ENCODE data around the gene TBL1X. TPM values are rescaled to one million over a fixed set of nuclear protein-coding genes. Genes with fewer than 3 reads are reported as not detected.

The TBL1X gene
- total RNA-seq, 1 experiment from 2014 or later: 13.9 TPM

DNA sequence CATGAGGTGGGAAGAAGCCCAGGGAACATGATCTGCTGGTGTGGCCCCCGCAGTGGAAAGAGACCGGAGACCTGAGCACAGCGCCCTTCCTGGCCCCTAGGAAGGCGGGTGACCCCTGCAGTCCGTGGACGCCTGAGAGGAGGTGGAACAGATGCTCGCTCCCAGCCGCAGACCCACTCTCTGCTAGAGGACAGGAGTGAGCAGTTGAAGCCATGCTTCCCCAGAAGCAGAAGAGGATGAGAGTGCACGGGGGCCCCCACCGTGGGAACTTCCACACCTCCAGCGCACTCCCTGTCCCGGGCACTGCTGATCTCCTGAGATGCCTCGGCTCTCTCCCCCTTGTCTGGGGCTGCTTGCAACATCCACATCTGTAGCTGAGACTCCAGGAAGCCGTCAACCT, 238.5 kb downstream of the TBL1X start:
- DNase-seq (ENCODE audit: low read depth): no peak

GRCh38 chrX:9704876-9705465, 240.1 kb downstream of the TBL1X start:
- no peak for DNase-seq (ENCODE audit: low read depth)

DNA sequence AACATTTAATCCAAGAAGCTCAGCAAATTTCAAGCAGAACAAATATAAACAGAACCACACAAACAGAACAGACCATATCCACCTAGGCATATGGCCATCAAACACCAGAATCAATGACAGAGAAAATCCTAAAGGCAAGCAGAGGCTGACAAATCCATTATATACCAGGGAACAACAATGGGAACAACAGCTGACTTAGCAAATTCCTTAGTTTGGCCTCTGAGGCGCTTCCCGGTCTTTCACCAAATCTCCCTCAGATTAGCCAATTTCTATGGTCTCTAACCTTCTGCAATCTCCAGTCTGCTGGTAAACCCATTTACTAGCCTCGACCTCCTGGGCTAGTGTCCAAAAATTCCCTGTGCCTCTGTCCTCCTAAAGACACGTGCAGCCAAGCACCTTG, 241.6 kb downstream of the TBL1X start:
- no peak for DNase-seq (ENCODE audit: low read depth)

GRCh38 chrX:9707306-9708033, 242.6 kb downstream of the TBL1X start:
- peak; percentile 37 for DNase-seq (ENCODE audit: low read depth)

- DNase-seq (ENCODE audit: low read depth): no peak
These were observed 243.2 kb downstream of the TBL1X start for GRCh38 chrX:9708086-9708485.

- DNase-seq (ENCODE audit: low read depth): peak; percentile 47
These were observed 244.2 kb downstream of the TBL1X start for GRCh38 chrX:9708923-9709553.

- no peak for DNase-seq (ENCODE audit: low read depth)
These were observed 245.5 kb downstream of the TBL1X start for GRCh38 chrX:9710332-9710731.

DNA sequence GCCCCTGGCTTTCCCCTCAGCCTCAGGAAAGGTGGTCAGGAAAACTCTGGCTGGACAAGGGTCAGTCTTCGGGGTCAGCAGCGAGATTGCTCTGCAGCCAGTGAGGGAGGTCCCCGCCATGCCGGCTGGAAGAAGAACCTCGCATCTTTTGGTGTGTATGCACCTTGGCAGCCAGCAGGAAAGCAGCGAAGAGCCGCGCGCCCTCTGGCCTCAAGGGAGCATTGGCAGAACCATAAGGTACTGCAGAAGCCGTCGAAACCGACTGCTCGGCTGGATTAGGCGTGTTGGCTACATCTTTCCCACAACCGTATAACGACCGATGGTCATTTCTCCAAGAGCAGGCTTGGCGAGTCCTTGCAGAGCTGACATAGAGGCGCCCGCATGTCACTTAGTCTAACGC, 252.5 kb downstream of the TBL1X start:
- no peak for DNase-seq (ENCODE audit: low read depth)

DNA sequence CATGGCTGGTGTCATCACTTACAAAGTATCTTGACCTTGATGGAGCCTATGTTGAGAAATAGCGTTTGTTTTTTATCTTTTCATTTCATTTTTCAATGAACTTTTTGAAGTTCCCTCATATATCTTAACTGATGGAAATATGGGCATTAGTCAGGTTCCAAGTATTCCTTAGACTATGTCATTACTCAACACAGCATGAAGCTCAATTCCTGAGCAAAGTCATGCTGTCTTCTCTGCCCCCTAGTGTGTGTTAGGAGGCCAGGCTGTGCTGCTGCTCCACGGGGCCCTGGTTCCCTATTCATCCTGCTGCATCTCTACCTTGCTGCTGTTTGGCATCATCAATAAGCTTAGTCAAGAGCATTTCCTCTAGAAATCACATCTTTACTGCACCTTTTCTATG, 259.9 kb downstream of the TBL1X start:
- DNase-seq (ENCODE audit: low read depth): no peak

GRCh38 chrX:9728261-9728660, 263.4 kb downstream of the TBL1X start:
- DNase-seq (ENCODE audit: low read depth): no peak

- DNase-seq (ENCODE audit: low read depth): no peak
These were observed 264.5 kb downstream of the TBL1X start for GRCh38 chrX:9729171-9729885.

GRCh38 chrX:9730078-9730477, 265.2 kb downstream of the TBL1X start:
- no peak for DNase-seq (ENCODE audit: low read depth)

DNA sequence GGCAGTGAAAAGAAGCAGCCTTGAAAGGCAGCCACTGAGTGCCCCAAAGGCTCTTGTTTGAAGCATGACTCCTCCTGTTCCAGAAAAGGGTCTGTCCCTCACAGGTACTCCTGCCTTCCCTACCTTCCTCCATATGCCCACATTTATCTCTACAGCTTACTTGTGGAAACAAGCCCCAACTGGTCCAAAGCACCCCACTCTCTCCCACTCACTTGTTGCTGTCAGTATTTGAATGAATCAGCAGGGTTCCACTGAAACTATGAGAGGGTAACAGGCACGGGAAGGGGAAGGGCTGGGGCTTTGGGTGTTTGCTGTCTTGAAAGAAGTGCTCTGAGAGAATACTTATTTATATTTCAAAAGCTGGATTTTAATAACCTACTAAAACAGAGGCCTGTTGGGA, 265.9 kb downstream of the TBL1X start:
- DNase-seq (ENCODE audit: low read depth): no peak

- DNase-seq (ENCODE audit: low read depth): no peak
These were observed 272.5 kb downstream of the TBL1X start for GRCh38 chrX:9737363-9737762.

GRCh38 chrX:9738151-9738550, 273.3 kb downstream of the TBL1X start:
- DNase-seq (ENCODE audit: low read depth): no peak

DNA sequence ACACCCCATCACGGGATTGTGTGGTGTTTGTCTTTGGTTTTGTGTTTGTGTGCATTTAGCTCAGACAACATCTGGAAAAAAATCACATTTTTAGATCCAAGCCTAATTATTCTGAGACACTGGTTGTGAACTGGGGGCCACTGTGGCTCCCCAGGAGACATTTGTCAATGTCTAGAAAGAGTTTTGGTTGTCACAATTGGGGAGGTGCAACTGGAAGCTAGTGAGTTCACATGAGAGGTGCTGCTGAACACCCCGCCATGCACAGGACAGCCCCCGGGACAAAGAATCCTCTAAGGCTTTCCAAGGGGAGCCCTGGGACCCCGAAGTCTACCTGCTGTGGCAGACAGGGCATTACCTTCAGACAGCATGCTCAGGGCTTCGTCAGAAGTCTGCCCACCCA, 274.3 kb downstream of the TBL1X start:
- no peak for DNase-seq (ENCODE audit: low read depth)

DNA sequence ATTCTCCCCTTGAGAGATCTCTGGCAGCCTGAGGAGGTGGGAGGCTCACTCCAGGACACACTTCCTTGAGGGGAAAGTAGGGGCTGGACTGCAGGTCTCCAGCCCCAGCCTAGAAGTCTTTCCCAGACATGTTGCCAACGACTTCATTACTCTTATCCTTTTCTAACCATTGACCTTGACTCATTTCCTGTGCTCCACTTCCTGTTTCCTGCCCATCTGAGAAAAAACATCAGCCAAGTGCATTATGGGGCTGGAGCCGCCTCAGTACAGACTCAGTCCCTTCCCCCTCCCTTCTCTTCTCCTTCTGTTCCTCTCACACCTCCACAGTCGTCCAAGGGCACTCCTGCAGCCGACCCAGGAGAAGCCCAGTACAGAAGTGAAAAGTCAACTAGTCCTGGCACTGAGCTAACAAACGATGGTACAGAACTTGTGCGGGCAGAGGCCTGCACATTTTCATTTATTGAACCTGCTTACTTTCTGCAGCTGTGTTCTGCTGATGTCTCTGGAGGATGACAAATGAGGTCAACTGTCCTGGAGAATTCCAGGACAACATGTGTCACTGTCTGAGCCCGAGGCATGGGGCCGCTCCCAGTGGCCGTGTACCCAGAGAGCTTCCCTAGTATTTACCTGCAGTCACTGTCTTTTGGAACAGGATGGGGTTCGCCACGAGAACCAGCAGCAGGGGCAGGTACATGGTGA, 280.7 kb downstream of the TBL1X start:
- DNase-seq (ENCODE audit: low read depth): peak; percentile 26

DNA sequence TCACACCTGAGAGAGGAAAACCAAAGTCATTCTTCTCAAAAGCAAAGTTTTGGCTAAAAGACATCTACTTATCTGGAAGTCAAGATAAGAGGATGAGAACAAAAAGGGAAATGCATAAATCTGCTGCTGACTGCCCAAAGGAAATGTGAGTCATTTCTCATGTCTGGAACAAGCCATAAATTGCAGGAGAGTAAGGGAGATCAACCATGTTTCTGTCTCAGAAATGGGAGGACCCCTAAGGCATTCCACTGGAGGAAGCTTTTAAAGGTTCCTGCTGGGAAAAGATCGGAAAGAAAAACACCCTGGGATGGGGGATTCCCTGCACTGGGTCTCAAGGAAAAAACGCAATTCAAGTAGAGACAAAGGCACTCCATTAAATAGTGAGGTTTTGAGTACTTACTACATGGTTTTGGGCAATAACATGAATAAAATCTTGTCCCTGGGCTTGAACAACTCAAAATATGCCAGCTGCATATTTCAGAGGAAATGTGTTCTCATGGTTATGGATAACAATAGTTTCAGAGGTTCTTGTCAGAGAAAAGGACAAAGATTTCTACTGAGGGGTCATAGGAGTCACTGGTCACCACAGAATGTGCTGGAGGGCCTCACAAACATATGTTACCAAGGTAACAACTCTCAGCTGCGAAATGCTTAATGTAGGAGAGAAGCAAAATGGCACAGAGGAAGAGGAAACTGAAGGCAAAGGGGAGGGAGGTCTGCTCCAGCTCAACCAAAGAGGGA, 281.5 kb downstream of the TBL1X start:
- DNase-seq (ENCODE audit: low read depth): peak; percentile 52

DNA sequence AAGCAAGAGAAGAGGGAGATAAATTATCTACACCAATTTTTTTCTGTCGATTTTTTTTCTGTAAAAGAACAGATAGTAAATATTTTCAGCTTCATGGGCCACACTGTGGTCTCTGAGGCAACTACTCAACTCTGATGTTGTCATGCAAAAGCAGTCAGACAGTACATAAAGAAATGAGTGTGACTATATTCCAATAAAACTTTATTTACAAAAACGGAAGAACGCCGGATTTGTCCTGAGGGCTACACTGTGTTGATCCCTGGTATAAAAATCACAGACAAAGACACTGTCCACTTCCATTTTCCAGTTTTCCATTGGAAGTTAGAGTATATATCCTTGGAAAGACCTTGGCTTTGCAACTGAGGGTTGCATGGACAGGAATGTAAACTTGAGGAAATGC, 282.8 kb downstream of the TBL1X start:
- no peak for DNase-seq (ENCODE audit: low read depth)

GRCh38 chrX:9749146-9749692, 284.4 kb downstream of the TBL1X start:
- DNase-seq (ENCODE audit: low read depth): no peak

DNA sequence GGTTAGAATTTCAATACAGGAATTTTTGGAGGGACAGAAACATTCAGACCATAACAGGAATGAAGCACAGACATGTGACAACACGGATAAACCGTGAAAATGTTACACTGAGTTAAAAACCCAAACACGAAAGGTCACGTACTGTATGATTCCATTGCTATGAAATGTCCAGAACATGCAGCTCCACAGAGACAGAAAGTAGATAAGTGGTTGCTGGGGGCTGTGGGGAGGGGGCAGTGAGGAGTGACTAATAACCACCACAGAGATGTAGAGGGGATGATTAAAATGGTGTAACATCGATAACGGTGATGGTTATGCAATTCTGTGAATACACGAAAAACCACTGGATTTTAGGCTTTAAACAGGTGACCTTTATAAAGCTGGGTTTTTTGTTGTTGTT, 292.5 kb downstream of the TBL1X start:
- no peak for DNase-seq (ENCODE audit: low read depth)
